HG03175 (cell line): ENCODE measurements around the gene ABHD16A.
A peak's percentile ranks its signal among the peaks of the same experiment; 100 is the strongest.

ENCODE experiments used
- ATAC-seq: cut with Tn5 transposase; IDR thresholded peaks from one replicate; pipeline ENCODE4 v1.9.1; 2021; ENCODE audit warnings: mild to moderate bottlenecking, moderate library complexity; ENCODE audit not compliant: unreplicated experiment

ABHD16A gene

DNA sequence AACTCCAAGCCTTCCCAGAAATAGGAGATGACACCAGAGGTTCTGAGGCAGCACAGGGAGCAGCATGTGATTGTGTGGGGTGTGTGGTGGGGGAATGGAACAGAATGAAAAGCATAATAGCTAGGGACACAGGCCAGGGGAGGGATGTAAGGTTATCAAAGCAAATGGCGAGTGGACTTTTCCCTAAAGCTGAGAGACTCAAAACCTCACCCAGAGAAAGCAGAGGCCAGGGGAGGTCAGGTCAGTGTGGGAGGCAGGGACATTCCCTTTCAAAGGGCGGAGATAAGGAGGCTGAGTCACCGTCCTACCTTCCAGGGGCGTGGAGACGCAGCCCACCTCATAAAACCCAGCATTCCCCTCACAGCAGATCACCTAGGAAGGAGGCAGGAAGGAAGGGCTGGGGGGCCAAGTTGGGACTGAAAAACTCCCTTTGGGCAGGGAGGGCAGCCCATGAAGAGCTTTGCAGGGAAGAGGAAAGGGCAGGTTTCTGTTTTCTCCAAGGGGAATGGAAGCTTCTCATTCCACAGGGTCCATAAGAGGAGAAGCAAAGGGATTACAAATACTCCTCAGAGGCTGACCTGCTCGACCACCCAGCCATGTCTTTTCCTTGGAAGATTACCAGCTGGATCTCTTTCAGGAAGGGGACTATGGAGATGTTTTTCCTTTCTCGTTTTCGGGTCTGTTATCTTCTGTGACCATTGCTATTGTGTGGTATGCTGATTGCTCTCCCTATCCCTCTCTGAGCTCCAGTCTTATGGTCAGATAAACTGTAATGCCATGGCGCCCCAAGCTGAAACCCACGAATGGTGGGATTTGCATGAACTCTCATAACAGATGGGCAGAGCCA lies 12.7 kb downstream of the ABHD16A start:
- no peak for ATAC-seq

DNA sequence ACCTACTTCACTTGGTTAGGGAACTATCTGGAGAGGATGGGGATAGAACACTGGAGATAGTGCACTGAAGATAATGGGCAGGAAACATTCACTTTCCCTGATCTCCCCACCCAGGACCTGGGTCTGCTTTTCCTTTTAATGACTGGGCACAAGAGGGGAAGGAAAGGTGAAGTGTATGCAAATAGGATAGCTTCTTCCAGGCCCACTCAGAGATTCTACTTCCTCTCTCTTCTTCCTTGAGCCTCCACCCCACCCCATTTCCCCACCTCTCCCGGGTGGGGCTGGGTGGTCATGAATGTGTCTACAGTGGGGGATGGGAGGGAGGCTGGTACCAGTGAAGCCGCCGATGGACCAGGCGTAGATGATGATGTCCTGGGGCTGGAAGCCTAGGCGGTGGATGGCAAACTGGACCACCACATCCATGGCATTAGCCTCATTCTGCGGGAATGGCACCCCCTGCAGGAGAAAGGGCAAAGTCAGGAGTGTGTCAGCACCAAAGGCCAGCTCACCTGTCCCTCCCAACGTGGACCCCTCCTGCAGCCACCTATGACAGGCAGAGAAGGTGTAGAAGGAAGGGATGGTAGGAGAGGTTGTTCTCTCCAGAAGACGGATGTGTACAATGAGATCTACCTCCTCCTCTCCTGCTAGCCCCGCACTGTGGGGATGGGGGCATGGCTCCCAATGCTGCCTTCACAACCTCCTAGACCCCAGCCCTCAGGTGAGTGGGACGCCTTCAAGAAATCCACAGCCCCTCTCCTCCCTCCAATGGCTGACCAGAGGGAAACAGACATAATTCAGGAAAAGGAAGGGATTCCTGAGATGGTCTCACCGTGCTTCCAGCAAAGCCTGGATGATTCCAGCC lies 13.6 kb downstream of the ABHD16A start:
- no peak for ATAC-seq

GRCh38 chr6:31687860-31688693 lies 15.0 kb downstream of the ABHD16A start:
- ATAC-seq: no peak

- ATAC-seq: no peak
Observed at GRCh38 chr6:31687321-31687720, 15.8 kb downstream of the ABHD16A start.

- no peak for ATAC-seq
Observed at GRCh38 chr6:31686483-31686882, 16.6 kb downstream of the ABHD16A start.

DNA sequence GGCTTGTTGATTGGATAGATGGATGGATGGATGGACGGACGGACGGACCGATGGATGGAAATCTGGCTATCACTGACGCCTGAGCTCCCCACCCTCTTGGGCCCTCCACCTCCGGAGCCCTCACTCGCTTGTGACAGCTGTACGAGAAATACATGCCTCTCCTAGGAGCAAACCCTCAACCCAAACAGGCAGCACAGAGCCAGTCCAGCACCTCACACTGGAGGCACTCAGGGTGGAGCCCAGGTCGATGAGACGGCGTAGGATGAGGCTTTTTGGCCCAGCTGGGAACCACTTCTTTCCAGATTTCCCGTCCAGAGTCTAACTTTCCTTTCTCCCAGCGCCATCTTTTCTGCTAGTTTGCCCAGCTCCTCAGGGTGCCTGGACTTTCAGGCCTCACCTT lies 19.5 kb downstream of the ABHD16A start:
- ATAC-seq: no peak

DNA sequence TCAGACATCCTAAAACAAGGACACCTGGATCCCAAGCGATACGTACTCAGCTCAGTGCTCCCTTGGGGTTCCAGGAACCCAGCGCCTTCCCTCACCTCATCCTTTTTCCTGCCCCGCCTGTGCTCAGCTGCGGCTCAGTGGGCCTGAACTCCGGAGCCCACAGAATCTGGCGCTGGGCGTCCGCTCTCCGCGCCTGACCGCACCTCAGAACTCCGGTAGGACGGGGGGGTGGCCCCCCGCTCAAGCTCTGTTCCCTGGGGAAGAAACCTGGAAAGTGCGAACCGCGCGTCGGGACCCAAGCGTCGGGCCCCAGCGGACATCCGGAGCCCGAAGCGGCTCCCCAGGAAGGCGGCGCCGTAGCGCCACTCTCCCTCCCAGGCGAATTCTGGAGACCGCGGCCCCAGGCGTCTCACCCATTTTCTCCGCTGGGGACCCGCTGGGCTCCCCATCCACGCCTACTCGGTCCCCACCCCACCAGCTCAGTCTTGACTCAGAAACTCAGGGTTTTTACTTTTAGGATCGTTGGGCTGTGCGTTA lies 21.9 kb downstream of the ABHD16A start:
- peak; percentile 31 for ATAC-seq

- peak; percentile 41 for ATAC-seq
Observed at GRCh38 chr6:31680226-31681134, 22.6 kb downstream of the ABHD16A start, which contains the start of gene LY6G5C. Gene LY6G5C (minus strand): TSS chr6:31681067. CDS start chr6:31680373, 694 bp downstream.

GRCh38 chr6:31677955-31678354 lies 25.2 kb downstream of the ABHD16A start:
- no peak for ATAC-seq

DNA sequence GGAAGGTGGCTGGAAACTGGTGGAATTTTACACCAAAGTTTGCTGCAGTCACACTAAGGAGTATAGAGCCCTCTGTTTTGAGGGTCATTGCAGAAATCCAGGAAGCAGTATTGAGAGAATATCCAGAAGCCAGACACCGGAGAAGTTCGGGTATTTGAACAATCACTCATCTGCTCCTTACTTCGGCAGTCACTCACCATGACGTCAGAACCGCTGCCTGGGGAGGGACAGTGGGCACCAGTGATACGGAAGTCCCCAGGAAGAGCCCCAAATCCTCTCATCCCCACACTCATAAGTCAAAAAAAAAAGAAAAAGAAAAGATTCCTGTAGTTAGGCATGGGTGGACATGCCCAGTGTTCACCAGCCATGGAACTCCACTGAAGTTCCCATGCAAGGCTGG lies 26.2 kb downstream of the ABHD16A start:
- ATAC-seq: no peak

GRCh38 chr6:31676322-31676903 lies 26.7 kb downstream of the ABHD16A start:
- no peak for ATAC-seq

GRCh38 chr6:31669676-31670075 lies 33.4 kb downstream of the ABHD16A start, which contains the start of gene LY6G5B:
Gene LY6G5B (plus strand): TSS chr6:31669976. CDS start chr6:31670951, 975 bp downstream.
- ATAC-seq: no peak

- ATAC-seq: no peak
Observed at GRCh38 chr6:31666337-31666965, 36.7 kb downstream of the ABHD16A start.

- peak; percentile 82 for ATAC-seq
Observed at GRCh38 chr6:31665501-31666336, 37.4 kb downstream of the ABHD16A start, which contains the start of gene CSNK2B. Gene CSNK2B (plus strand): TSS chr6:31666080. CDS start chr6:31666832, 752 bp downstream.

- peak; percentile 39 for ATAC-seq
Observed at GRCh38 chr6:31664790-31665500, 38.2 kb downstream of the ABHD16A start, which contains the start of gene GPANK1. Gene GPANK1 (minus strand): TSS chr6:31664997. CDS start chr6:31664478, 519 bp downstream.

GRCh38 chr6:31663961-31664789 lies 38.9 kb downstream of the ABHD16A start:
- ATAC-seq: no peak
